Measurements from ENCODE around the gene TNFRSF19.
"Not testable (repeated sequence)": the region's sequence is repeated elsewhere in the genome, so short reads cannot be mapped to it uniquely, and the experiment has no call there.

TNFRSF19 gene

DNA sequence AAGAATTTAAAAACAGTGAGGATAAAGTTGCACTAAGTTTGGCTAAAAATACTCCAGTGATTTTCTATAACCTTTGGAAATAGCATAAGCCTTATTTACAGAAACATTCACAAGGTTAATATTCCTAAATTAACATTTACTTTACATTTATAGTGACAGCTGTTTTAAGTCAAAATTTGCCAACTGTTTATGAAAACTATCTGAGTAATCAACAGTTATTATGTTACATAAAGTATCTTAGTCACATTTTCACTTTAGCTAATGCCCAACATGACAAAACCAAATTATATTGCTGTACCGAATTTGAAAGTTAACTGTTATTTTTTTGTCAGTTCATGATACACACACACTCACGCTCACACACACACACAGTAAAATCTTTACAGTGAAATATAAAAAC is 1.2 kb downstream of the TNFRSF19 start:
- no peak for FAIRE-seq

DNA sequence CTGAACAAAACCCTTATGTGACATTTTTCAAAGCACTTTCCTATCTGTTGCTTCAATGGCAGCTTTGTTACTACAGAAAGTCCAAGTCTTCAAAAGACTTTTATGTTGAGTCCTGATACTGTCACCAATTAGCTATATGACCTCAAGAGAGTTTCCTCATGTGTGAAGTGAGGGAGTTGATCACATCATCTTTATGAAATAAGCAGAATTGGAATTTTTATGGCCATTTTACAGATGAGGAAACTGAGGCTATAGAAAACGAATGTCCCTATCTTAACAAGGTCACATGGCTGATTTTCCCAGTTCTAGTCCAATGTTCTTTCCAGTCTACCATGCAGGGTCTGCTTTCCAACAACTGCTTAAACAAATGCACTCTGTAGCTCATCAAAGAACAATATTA is 2.6 kb downstream of the TNFRSF19 start:
- no peak for FAIRE-seq

DNA sequence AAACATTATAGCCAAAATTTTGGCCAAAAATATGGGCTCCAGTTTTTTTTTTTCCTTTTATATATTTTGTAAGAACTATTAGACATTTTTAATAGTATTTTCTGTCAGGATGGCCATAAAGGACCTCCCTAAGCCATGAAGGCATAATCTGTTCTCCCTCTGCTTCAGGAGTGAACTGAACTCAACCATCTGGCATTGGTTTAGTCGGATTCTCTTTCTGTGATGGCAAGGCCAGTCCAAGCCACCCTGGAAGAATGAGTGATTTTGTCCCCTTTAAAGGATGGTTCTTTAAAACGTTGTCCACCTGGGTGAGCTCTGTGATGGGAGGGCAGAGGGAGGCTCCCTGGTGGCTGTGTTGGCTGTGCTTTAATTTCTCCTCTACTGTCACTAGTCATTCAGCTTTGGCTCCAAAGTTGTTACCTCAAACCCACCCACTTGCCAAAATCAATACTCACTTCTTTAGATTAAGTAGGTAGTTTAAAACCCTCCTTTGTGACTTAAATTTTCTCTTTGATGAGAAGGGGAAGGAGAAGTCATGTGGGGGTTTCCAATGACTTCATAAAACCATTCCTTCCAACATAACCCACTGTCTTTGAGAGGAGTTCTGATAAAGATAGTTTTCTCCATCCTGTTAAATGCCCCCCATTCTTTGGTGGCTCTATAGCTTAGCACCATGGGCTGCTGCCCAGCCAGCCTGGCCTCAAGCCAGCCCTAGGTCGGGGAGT is 4.4 kb downstream of the TNFRSF19 start:
- FAIRE-seq, result no peak

DNA sequence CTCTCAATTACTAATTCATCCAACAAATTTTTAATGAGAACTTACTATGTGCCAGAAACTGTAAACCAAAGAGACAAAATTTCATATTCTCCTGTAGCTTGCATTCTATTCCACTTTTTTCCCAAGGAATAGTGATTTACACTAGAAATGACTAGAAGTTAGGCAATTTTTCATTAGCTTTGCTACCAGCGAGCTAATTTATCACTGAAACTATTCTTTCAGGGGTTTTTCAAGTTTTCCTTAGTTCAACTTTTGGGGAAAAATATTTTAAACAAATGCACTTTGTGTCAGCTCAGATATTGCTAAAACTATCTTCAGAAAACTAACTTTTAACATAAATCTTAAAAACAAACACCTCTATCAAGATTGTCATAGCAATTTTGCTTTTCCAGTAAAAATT is 5.4 kb downstream of the TNFRSF19 start:
- FAIRE-seq, result no peak

DNA sequence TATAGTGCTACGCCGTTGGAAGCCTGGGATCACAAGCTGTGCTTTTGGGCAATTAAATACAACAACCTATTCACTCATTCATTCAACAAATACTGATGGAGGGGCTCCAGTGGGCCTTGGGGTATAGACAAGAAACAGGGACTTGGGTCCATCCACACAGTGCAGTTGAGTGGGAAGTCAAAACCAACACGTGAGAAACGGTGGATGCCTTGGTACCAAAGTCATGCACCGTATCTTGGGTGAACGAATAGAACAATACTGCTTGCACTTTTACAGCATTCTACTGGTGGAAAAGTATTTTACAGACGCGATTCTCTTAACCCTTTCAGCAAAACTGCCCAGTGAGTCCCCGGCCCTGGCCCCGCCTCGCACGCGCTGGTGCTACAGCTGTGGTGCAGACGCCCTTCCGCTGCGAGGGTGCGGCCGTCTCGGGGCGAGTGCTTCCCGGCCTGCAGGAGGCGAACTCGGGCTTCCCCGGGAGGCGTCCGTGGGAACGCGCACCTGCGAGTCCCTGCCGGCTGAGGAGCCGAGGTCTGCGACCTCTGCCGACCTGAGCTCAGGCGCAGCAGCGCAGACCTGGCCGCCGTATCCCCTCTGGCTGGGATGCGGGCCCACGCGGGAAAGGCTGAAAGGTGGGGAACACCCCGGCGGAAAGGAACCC is 8.3 kb downstream of the TNFRSF19 start:
- no peak for FAIRE-seq

DNA sequence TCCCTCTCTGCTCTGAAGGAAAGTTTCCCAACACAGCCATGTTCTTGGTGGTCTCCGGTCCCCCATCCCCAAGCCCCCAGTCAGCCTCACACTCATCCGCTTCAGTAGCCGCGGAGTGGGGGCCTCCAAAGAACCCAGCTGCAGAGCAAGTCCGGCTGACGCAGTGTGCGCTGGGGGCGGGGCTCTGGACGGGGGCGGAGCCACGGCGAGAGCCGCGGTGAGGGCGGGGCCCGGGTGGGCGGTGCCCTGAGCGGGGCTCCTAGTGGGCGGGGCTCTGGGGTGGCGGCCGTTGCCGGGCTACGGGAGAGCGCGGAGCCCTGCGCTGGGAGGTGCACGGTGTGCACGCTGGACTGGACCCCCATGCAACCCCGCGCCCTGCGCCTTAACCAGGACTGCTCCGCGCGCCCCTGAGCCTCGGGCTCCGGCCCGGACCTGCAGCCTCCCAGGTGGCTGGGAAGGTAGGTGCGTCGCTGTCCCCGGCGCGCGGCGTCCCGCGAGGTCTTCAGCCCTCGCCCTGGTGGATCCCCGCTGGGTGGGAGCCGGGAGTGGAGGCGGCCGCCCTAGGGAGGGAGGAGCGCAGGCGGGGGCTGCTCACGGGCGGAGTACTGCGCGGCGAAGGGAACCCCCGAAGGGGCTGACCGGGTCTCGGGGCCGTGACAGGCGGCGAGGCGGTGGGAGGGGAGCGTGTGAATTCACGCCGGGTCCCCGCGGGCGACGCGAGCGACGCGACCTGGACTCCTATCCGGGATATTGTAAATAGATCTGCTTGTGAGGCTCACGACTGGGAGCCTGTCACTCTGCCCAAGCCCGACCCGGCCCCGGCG is 9.1 kb downstream of the TNFRSF19 start:
- no peak for FAIRE-seq

DNA sequence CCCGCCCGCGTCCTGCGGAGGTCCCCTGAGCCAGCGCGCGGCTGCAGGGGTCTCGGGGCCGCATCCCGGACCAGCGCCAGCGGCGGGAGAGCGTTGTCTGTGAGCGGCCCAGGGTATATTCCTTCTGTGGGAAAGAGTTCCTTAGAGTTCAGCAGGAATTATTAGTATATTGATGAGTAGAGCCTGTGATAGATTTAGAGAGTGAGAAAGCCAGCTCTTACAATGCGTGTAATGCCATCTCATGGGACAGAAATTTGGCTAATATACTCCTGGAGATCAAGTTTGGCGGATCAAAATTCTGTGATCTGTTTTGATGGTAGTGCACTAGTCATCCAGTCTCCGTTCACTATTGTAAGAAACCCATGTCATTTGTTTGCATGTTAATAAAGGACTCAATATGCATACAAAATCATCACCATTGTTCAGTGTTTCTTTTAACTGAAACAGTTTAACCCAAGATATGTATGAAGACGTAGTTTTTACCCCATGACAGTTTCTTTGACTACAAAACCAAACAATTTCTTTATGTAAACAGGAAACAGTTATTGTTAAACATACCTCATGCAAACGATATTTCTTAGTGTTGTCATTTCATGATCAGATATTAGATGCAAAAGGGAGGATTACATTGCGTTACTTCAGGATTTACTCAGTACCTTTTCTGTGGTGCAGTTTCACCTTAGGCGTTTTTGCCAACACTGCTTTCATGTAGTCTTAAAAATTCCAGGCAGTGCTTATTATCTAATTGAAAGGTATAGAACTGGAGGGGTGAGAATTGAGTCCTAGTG is 9.9 kb downstream of the TNFRSF19 start:
- no peak for FAIRE-seq

DNA sequence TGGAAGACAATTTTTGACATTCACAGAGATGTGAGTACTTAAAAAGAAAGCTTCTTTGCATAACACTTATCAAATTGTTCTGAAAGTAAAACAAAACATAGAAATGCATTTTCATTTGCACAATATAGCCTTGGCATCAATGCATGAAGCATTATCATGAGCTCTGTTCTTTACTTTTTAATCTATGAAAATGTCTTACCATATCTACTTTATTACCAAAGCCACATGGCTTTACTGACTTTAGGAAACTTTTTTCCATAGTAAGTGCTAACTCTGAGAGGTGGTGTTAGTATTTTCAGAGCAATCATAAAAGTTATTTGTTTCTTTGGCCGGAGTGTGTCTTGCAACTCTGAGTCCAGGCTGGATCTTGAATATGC is 10.5 kb downstream of the TNFRSF19 start:
- FAIRE-seq, result no peak

DNA sequence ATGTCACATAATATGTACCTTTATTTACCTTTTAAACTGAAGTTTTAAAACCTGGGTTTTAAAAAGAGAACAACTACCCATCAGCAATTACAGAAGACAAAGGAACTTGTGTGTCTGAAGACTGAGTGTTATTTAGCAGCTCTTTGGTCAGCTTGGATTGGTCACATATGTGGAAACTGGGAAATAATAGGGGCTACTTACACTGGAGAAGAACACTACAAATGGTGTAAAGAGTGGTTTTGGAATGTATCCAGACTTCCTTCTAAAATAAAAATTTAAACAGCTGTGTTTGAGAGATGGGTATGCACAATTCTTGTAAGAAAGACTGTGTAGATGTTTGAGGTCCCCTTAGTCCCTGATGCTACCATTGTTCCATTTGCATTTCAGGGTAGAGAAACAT is 13.3 kb downstream of the TNFRSF19 start:
- no peak for FAIRE-seq

DNA sequence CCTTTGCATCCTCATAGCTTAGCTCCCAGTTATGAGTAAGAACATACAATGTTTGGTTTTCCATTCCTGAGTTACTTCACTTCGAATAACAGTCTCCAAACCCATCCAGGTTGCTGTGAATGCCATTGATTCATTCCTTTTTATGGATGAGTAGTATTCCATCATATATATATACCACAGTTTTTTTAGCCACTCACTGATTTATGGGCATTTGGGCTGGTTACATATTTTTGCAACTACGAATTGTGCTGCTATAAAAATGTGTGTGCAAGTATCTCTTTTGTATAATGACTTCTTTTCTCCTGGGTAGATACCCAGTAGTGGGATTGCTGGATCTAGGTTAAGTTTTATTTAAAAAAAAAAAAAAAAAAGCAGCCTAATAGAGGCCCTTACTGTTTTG is 14.1 kb downstream of the TNFRSF19 start:
- FAIRE-seq, result no peak

DNA sequence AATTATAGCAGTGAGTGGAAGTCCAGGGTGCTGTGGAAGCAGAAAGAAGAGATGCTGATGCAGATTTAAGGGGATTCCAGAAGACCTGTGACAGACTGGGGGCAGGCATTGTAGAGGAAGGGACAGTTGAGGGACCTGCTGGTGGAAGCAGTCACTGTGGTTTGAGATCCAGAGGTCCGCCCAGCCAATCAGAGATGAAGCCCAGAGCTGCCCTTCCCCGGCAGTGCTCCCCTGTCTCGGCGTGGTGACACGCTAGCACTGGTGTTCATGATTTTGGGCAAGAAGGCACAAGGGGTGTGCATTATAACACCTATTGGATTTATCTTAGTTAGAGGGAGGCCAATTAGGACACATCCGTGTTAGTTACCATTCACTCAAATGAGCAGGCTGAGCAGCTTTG is 16.1 kb downstream of the TNFRSF19 start:
- no peak for FAIRE-seq

DNA sequence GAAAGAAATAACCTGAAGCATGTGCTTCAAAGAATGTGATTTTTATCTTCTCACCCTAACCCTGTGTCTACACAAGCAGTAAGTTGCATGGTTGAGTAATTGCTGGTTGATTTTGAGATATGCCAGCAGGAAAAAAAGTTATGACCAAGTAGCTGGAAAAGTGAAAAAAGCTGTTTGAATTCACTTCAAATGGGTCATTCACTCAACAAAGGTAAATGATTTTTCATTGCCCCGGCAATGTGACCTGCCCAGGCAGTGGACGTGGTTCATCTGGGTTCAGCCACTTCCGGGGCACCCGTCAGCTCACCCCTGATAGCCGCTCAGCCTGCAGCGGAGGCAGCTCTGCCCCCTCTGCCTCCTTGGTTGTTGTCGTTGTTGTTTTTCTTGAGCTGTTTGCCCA is 18.5 kb downstream of the TNFRSF19 start:
- no peak for FAIRE-seq

DNA sequence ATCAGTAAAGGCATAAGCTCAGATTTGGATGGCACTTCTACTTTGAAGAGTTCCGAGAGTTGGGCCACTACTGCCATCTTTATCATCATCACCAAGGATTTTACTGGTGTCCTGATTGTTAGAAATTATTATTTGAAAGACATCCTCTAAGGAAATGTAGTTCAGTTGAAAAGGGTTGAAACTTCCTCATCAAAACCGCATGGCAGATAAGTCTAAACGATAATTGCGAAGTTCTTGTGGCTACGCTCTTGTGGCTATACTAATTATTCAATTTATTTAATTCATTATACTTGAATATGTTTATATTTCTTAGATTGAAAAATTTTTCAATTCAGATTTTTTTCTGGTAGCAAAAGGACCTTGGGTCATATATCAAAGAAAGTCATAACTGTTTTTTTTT is 22.4 kb downstream of the TNFRSF19 start:
- FAIRE-seq, result no peak

DNA sequence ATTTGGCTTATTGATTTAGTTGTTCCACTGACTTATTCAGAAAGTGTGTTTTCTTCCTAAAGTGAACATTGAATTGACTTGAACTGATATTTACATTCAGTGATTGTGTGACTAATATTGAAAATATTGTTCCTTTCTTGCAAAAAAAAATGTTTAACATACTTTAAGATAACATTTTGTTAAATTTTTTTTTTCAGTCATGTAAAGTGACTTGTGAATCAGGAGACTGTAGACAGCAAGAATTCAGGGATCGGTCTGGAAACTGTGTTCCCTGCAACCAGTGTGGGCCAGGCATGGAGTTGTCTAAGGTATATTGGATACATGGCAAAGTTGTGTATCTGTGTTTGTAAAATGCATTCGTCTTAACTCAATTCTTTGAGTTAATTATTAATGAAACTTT is 22.9 kb downstream of the TNFRSF19 start:
- FAIRE-seq, result no peak

DNA sequence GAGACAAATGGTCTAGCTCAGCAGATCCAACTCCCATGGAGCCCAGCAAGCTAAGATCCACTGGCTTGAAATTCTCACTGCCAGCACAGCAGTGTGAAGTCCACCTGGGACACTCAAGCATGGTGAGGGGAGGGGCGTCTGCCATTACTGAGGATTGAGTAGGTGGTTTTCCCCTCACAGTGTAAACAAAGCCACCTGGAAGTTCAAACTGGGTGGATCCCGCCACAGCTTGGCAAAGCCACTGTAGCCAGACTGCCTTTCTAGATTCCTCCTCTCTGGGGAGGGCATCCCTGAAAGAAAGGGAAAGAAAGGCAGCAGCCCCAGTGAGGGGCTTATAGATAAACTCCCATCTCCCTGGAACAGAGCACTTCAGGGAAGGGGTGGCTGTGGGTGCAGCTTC is 24.1 kb downstream of the TNFRSF19 start:
- FAIRE-seq, result not testable (repeated sequence)

DNA sequence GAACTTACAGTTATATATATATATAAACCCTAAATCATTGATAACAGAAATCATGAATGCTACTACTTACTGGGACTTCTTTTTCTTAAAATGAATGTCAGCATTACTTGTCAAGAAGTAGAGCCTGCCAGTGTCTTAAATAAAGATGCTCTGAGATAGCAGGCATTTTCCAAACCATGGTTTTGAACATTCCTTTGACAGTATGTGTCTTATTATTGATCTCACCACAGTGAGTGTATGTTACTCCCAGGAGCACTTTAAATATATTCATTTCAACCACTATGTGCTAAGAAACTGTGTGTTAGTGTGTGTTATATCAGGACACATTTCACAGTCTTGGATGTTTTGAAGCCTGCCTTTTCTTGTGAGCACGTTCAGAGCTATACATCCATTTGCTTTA is 28.2 kb downstream of the TNFRSF19 start:
- no peak for FAIRE-seq

DNA sequence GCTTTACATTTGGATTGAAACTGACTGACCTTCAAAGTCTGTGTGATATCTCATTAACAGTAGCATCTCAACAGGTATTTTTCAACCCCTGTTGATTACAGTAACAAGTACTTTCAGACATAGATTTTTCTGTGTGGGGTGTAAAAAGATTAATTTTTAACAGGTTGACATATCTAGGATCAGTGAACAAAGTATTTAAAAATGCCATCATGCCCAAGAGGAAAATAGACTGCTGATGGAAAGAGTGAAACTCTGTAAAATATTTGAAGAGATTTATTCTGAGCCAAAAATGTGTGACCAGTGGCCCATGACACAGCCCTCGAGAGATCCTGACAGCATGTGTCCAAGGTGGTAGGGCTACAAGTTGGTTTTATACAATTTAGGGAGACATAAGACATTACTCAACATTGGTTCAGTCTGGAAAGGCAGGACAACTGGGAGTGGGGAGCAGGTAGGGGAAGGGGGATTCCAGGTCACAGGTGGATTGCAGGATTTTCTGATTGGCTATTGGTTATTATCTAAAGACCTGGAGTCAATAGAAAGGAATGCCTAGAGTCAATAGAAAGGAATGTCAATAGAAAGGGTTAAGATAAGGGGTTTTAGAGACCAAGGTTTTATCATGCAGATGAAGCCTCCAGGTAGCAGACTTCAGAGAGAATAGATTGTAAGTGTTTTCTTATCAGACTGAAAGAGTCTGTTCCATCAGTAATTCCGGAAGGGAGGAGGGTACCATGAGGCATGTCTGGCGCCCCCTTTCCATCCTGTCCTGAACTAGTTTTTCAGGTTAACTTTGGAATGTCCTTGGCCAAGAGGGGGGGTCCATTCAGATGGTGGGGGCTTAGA is 29.1 kb downstream of the TNFRSF19 start:
- no peak for FAIRE-seq

DNA sequence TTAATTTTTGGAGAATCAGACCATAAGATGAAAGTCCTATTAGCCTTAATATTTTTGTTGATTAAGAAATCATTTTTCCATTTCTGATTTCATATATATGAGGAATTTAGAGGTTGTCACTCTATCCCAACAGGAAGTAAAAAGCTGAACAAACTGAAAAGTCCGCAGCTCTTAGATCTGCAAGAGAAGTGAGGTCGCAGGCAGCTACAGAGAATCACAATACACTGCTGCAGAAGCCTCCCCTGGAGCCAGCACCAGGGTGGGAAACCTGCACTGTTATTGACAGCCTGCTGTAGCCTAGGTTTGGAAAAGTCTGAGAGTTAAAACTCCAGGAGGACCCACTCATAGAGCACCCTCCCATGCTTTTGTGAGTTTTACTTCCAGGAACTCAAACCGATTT is 29.9 kb downstream of the TNFRSF19 start:
- no peak for FAIRE-seq

DNA sequence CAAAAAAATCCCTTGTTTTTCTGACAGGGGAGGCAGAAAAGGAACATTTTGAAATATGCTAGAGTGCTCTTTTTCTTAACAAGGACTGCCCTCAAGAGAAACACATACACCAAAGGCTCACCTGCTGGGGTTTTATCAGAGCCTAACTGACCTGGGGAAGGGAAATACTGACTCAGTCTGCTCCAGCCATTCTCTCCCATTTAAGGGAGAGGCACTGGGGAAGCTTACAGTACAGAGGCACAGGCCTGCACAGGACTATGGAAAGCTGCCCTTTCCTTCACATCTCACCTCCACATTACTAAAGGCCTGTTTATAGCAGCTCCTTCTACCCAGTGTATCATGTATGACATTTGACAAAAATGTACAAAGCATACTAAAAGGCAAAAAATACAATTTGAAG is 30.3 kb downstream of the TNFRSF19 start:
- FAIRE-seq, result no peak

DNA sequence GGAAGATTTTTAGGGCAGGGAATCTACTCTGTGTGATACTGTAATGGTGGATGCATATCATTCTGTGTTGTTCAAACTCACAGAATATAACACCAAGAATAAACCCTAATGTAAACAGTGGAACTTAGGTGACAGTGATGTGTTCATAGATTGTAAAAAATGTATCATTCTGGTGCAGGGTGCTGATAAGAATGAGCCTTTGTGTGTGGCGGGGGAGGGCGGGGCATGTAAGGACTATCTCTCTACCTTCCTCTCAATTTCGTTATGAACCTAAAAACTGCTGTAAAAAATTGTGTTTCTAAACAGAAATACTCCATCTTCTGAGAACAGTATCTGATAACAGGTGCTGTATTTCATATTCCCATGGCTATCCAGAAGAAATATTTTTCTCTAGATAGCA is 35.6 kb downstream of the TNFRSF19 start:
- no peak for FAIRE-seq

DNA sequence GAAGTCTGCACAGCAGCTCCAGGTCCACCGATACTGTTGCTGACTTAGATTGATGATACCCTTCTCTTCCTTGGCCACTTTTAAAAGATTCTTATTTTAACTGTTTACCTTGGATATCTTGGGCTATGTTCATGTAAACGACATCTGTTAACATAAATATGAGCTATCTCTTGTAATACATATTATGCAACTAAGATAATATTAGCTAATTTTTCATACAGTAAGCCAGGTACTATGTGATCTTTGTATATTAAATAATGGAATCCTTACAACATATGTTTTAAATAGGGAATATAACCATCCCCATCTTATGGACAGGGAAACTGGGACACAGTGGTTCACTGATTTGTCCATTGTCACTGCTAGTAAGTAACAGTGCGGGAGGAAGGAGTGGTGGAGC is 37.9 kb downstream of the TNFRSF19 start:
- no peak for FAIRE-seq

All from colon (tissue), 2 donors.